Measurements from ENCODE around the gene CRADD. TPM values are rescaled to one million over a fixed set of nuclear protein-coding genes. Genes with fewer than 3 reads are reported as not detected.

The CRADD gene
- total RNA-seq, 2 experiments from 2014 or later, result 5.8 to 9.2 TPM

DNA sequence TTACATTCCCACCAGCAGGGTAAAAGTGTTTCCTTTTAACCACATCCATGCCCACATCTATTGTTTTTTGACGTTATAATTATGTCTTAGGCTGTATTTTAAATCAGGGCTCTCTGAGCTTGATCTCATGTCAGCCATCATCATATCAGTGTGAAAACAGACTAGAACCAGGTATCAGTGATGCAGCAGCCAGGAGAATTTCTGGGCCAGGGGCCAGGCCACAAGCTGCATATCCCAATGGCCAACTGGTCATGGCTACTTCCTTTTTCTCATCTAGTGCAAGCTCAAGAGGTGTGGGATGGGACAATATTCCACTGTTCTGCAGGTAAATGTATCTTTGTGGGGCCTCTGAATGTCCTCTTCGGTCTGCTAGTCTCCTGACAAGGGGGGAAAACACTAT, 125.1 kb downstream of the CRADD start:
- TF ChIP-seq, protein P1, sequence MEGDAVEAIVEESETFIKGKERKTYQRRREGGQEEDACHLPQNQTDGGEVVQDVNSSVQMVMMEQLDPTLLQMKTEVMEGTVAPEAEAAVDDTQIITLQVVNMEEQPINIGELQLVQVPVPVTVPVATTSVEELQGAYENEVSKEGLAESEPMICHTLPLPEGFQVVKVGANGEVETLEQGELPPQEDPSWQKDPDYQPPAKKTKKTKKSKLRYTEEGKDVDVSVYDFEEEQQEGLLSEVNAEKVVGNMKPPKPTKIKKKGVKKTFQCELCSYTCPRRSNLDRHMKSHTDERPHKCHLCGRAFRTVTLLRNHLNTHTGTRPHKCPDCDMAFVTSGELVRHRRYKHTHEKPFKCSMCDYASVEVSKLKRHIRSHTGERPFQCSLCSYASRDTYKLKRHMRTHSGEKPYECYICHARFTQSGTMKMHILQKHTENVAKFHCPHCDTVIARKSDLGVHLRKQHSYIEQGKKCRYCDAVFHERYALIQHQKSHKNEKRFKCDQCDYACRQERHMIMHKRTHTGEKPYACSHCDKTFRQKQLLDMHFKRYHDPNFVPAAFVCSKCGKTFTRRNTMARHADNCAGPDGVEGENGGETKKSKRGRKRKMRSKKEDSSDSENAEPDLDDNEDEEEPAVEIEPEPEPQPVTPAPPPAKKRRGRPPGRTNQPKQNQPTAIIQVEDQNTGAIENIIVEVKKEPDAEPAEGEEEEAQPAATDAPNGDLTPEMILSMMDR (IDR thresholded peaks at IDR 0.05), result no peak
- DNase-seq, result no peak
- intact Hi-C loops (cut with DNase I, micrococcal nuclease), result no loop called here
- H3K36me3 Mint-ChIP-seq (ENCODE audit: low read depth), result peaks cover 8% of the 10 kb centered on the region
- H3K27ac ChIP-seq (ENCODE audit: low read depth in 1 of 2, low read length in 2 of 2), result no peak overlapping the region
- H3K27ac Mint-ChIP-seq, result no peak overlapping the region
- H3K27me3 ChIP-seq (ENCODE audit: control insufficient read depth in 1 of 2, insufficient read depth in 2 of 2, low read length in 2 of 2), result no peaks in the 10 kb centered on the region
- H3K9me3 Mint-ChIP-seq, result no peaks in the 10 kb centered on the region
- CTCF ChIA-PET, result no interaction called here
- no peaks in the 10 kb centered on the region for H3K9me3 ChIP-seq (ENCODE audit: control insufficient read depth in 1 of 2, insufficient read depth in 1 of 2, low read length in 2 of 2)
- H3K4me3 ChIP-seq (ENCODE audit: low read length), result no peak overlapping the region
- ATAC-seq (ENCODE audit: poor library complexity), result no peak
- POLR2A ChIA-PET, result interaction anchor here (0.7 kb wide), 1 partner anchor 80 kb away, joined by 3 read pairs; no protein-coding TSS in a partner anchor
- H3K4me3 Mint-ChIP-seq, result no peak overlapping the region
- H3K4me1 Mint-ChIP-seq (ENCODE audit: low read depth), result no peaks in the 10 kb centered on the region
- H3K4me1 ChIP-seq (ENCODE audit: insufficient read depth, low read length), result no peaks in the 10 kb centered on the region
- H3K36me3 ChIP-seq (ENCODE audit: insufficient read depth, low read length), result no peaks in the 10 kb centered on the region
- no peaks in the 10 kb centered on the region for H3K27me3 Mint-ChIP-seq

DNA sequence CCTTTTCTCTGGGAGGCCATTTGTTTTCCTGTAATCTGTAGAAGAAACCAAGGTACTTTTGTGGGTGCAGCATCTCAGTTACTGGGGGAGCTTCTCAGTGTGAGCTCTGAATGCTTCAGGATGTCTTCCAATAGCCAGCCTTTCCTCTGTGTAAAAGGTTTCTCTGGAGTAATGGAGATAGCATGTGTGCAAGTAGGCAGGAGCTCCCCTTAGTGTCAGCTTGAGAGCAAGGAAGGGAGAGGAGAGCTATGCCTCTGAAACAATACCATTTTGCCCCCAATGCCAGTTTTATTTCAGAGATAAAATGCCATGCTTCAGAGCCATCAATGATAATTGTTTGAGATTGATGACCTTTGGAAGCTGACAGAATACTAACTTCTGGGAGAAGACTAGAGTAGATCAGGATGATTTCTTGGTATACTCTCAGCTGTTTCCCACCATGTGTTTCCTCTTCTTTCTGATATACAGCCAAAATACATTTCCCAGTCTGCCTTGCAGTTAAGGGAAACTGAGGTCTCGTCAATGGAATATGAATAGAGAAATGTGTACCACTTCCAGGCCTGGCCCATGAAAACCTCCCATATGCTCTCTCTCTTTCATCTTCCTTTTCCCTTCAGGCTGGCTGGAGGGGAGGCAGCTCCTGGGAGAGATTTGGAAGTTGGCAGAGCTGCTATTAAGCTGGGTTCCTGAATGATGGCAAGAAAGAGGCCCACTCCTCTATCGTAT, 125.7 kb downstream of the CRADD start:
- intact Hi-C loops (cut with DNase I, micrococcal nuclease), result no loop called here
- no peaks in the 10 kb centered on the region for H3K9me3 Mint-ChIP-seq
- DNase-seq (no peak), ATAC-seq (ENCODE audit: poor library complexity) (no peak)
- no peaks in the 10 kb centered on the region for H3K4me1 Mint-ChIP-seq (ENCODE audit: low read depth)
- no peaks in the 10 kb centered on the region for H3K27me3 Mint-ChIP-seq
- peaks cover 8% of the 10 kb centered on the region for H3K36me3 Mint-ChIP-seq (ENCODE audit: low read depth)
- TF ChIP-seq, protein P1 (IDR thresholded peaks at IDR 0.05), result no peak
- H3K4me3 ChIP-seq (ENCODE audit: low read length), result no peak overlapping the region
- no peaks in the 10 kb centered on the region for H3K36me3 ChIP-seq (ENCODE audit: insufficient read depth, low read length)
- POLR2A ChIA-PET, result interaction anchor here (0.7 kb wide), 1 partner anchor 80 kb away, joined by 3 read pairs; no protein-coding TSS in a partner anchor
- no peaks in the 10 kb centered on the region for H3K4me1 ChIP-seq (ENCODE audit: insufficient read depth, low read length)
- CTCF ChIA-PET, result interaction anchor here (1.0 kb wide), 1 partner anchor 15 kb away, joined by 3 read pairs; no protein-coding TSS in a partner anchor
- H3K4me3 Mint-ChIP-seq, result no peak overlapping the region
- no peak overlapping the region for H3K27ac ChIP-seq (ENCODE audit: low read depth in 1 of 2, low read length in 2 of 2)
- H3K27ac Mint-ChIP-seq, result no peak overlapping the region
- H3K27me3 ChIP-seq (ENCODE audit: control insufficient read depth in 1 of 2, insufficient read depth in 2 of 2, low read length in 2 of 2), result no peaks in the 10 kb centered on the region
- no peaks in the 10 kb centered on the region for H3K9me3 ChIP-seq (ENCODE audit: control insufficient read depth in 1 of 2, insufficient read depth in 1 of 2, low read length in 2 of 2)

DNA sequence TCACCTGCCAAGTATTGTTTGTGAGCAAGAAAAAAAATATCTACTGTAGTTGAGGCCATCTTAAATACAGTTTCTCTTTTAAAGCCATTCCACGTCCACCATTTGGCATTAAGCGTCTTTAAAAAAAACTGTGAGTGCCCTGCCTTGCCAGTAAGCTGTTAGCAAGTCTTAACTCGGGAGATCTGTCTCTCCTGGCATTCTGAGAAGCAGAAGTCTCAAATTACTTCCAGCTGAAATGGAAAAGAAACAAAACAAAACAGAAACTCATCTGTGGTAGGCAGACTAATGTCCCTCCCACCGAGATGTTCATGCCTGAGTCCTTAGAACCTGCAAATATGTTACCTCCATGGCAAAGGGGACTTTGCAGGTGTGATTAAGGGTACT, 126.2 kb downstream of the CRADD start:
- Mint-ChIP-seq H3K4me3 (no peak overlapping the region), H3K27me3 (no peaks in the 10 kb centered on the region), H3K36me3 (ENCODE audit: low read depth) (peaks cover 8% of the 10 kb centered on the region), H3K9me3 (no peaks in the 10 kb centered on the region), H3K27ac (no peak overlapping the region), H3K4me1 (ENCODE audit: low read depth) (no peaks in the 10 kb centered on the region)
- no peak for ATAC-seq (ENCODE audit: poor library complexity)
- no peaks in the 10 kb centered on the region for H3K27me3 ChIP-seq (ENCODE audit: control insufficient read depth in 1 of 2, insufficient read depth in 2 of 2, low read length in 2 of 2)
- POLR2A ChIA-PET, result no interaction called here
- no peaks in the 10 kb centered on the region for H3K4me1 ChIP-seq (ENCODE audit: insufficient read depth, low read length)
- H3K36me3 ChIP-seq (ENCODE audit: insufficient read depth, low read length), result no peaks in the 10 kb centered on the region
- TF ChIP-seq, protein P1 (IDR thresholded peaks at IDR 0.05), result no peak
- no peaks in the 10 kb centered on the region for H3K9me3 ChIP-seq (ENCODE audit: control insufficient read depth in 1 of 2, insufficient read depth in 1 of 2, low read length in 2 of 2)
- DNase-seq, result no peak
- no peak overlapping the region for H3K27ac ChIP-seq (ENCODE audit: low read depth in 1 of 2, low read length in 2 of 2)
- H3K4me3 ChIP-seq (ENCODE audit: low read length), result no peak overlapping the region
- CTCF ChIA-PET, result interaction anchor here (1.0 kb wide), 1 partner anchor 16 kb away, joined by 3 read pairs; no protein-coding TSS in a partner anchor
- intact Hi-C loops (cut with DNase I, micrococcal nuclease), result no loop called here

Measured in CD4-positive, alpha-beta T cell (primary cell).